Gastroesophageal sphincter (tissue), 3 donors: ENCODE results near the gene BRD3.

ENCODE experiments used
- EP300 ChIP-seq: sonication (generic); formaldehyde crosslinking; IDR thresholded peaks from one replicate; pipeline ENCODE4 v1.6.1; 2017; ENCODE audit warnings: antibody characterized with exemption, mild to moderate bottlenecking
- POLR2A ChIP-seq, 2 donors: fragments of 450-650 bp; IDR thresholded peaks; one replicate each; pipeline ENCODE4 v1.6.1; 2017; ENCODE audit warnings: antibody characterized with exemption in 2 of 2, mild to moderate bottlenecking in 2 of 2, moderate library complexity in 1 of 2
- POLR2AphosphoS5 ChIP-seq: sonication (generic); formaldehyde crosslinking; IDR thresholded peaks from one replicate; pipeline ENCODE4 v1.6.1; 2017; ENCODE audit warnings: antibody characterized with exemption
- TF ChIP-seq, protein P1 (sequence below), 4 experiments: fragments of 200-600 bp in 2 of 4; fragments of 450-650 bp in 2 of 4; sonication (generic) in 1 of 4; IDR thresholded peaks; one replicate each; pipeline ENCODE4 v1.5.1; 2017 to 2019; ENCODE audit warnings: antibody characterized with exemption in 4 of 4, mild to moderate bottlenecking in 2 of 4, moderate library complexity in 2 of 4

DNA sequence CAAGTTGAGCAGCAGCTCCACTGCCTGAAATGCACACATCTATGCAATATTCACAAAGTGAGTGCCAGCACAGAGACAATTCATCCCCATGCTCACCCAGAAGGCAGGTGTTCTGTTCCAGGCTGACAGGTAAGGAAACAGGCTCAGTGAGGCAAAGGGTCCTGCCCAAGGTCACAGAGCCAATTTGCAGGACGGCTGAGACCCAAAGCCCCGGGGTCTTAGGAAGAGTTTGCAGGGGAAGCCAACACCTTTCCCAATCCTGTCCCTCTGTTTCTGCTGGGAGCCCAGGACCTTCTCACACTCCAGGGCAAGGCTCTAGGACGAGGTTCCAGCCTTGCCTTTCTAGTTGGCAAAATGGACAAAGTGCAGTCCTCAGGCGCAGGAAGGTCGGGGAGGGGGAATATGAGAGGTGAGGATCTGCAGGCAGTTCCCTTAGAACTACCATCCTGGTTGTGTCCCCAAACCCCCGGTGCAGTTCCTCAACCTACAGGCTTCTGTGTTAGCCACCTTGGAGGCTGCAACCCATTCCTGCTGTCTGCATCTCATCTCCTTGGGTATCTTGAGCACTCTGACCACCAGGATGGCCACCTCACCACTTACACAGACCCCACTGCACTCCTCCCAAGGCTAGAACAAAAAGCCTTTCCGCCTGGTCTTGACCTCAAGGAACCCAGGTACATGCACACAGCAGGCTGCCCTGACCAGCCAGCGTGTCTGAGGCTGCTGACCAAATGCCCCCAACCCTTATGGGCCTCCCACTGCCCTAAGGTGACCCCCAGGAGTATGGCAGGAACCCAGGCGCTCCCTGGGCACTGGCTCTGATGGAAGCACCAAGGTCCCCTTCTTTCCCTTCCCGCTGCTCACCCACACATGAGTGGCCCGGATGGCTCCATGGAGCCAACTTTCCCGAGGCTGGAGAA lies 1.9 kb upstream of the BRD3 start:
- TF ChIP-seq, protein P1, sequence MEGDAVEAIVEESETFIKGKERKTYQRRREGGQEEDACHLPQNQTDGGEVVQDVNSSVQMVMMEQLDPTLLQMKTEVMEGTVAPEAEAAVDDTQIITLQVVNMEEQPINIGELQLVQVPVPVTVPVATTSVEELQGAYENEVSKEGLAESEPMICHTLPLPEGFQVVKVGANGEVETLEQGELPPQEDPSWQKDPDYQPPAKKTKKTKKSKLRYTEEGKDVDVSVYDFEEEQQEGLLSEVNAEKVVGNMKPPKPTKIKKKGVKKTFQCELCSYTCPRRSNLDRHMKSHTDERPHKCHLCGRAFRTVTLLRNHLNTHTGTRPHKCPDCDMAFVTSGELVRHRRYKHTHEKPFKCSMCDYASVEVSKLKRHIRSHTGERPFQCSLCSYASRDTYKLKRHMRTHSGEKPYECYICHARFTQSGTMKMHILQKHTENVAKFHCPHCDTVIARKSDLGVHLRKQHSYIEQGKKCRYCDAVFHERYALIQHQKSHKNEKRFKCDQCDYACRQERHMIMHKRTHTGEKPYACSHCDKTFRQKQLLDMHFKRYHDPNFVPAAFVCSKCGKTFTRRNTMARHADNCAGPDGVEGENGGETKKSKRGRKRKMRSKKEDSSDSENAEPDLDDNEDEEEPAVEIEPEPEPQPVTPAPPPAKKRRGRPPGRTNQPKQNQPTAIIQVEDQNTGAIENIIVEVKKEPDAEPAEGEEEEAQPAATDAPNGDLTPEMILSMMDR (IDR thresholded peaks at IDR 0.05), result no peak
- TF ChIP-seq POLR2AphosphoS5 (no peak), POLR2A (IDR thresholded peaks at IDR 0.05) (no peak), EP300 (no peak)
